ENCODE measurements around the gene ADGRD1.
"Not testable (repeated sequence)": the region's sequence is repeated elsewhere in the genome, so short reads cannot be mapped to it uniquely, and the experiment has no call there.

ADGRD1 gene

DNA sequence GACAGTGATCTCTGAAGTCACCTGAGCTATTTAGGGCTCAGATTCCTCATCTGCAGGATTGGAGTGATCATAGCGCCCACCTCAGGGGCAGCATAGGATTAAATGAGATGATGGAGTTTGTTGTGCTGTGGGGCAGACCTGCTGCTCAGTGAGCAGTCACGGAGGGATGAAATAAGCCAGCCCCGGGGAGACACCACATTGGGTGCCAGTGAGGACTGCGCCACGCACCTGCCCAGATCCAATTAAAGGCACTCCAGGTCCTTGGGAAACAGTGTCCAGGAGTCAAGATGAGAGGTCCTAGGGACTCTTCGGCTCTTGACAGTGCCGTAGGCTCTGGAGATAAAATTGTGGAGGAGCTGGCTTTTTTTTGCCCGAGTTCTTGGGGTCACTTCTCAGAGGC, 166.2 kb downstream of the ADGRD1 start:
- no peak for DNase-seq (ENCODE audit: low spot score)

DNA sequence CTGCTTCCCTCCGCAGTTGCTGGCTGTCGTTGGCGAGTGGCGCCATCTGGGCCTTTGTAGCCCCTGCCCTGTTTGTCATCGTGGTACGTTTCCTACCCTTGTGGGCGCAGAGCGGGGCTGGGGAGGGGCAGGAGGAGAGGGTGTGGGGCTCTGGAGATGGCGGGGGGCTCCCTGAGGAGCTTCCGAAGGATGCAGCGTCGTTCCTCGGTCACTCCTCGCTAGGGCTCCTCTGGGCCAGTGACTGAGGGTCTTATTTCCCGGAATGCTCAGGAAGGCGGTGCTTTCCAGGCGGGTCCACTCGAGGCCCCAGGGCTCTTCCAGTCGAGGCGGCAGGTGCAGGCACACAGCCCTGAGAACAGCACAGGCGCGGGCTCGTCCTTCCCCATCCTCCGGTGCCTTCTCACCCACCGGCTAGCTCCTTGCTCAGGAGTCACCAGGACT, 167.1 kb downstream of the ADGRD1 start:
- no peak for DNase-seq (ENCODE audit: low spot score)

DNA sequence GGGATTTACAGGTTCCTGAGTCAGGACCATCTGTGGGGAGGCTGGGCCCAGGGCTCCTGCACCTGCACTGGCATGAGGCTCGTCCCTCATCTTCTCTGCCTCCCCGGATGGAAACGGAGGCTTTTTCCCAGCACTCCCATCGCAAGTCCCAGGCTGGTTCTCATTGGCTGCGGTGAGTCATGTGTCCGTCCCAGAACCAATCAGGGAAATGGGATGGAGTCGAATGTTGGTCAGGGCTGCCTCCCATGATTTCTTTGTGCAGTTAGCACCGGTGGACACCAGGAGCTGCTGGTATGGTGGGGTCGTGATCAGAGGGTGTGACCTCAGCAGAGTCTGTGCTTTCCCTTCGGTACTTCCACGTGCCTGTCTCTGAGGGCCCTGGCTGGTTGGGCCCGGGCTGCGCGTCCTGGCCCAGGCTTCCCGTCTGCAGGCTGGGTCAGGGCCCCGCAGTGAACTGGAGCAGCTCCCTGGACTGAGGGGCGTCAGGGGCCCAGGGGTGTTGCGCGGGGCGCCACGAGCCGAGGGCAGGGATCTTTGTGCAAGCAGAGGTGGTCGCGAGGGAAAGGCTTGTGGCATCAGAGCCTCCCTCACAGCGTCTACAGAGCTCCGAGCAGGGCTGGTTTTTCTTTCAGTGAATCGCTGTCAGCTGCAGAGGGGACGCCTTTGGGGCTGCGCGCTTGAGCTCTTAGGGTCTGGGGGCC, 168.1 kb downstream of the ADGRD1 start:
- DNase-seq (ENCODE audit: low spot score), result no peak

DNA sequence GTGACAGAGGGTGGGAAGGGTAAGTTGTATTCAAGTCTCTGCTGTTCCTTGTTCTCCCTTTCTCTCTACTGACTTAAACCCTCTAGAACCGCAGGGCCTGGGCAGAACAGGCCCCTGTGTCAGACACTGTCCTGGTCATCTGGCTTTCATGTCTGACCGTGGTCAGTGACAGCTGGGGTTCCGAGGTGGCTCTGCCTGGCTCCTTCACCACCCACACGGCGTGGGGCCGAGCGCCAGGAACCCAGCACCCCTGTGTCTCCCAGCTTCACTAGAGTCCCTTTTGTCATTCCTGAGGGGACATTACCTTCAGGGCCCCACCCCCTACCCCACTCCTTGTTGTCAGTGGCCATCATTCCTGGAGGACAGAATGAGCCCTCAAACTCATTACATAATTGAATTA, 168.9 kb downstream of the ADGRD1 start:
- no peak for DNase-seq (ENCODE audit: low spot score)

DNA sequence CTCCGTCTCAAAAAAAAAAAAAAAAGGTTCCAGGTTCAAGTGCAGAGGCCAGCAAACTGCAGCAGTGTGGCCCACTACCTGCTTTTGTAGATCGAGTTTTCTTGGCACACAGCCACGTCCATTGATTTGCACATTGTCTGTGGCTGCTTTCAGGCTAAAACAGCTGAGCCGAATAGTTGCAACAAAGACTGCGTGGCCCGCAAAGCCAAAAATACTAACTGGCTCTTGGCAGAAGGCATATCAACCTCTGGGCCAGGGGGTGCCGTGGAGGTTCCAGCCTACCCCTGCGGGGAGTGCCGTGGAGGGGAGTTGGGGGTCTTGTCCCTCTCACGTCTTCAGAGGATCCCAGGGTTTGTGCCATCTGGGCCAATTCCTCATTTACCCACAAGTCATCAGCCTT, 170.1 kb downstream of the ADGRD1 start:
- DNase-seq (ENCODE audit: low spot score), result no peak

DNA sequence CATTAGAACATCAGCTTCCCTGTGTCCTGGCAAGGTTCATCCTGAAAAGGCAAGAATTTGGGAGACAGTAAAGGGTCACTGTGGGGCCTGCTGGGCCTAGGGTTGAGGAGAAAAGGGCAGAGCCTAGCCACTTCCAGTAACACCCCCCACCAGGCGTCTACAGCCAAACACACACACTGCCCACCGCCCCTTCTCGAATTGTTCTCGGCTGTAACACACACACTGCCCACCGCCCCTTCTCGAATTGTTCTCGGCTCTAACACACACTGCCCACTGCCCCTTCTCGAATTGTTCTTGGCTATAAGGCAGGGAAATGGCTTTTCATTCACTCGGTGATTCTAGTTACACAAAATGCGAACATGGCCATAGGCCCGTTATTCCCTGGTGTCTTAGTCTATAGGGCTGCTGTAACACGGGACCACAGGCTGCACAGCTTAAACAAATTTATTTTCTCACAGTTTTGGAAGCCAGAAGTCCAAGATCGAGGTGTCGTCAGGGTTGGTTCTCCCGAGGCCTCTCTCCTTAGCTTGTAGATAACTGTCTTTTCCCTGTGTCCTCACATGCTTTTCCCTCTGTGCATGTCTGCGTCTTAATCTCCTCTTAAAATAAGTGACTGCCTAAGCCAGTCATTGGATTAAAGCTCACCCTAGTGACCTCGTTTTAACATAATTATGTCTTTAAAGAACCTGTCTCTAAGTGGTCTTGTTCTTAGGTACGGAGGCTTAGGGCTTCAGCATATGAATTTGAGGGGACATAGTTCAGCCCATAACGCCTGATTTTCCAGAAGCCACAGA, 171.0 kb downstream of the ADGRD1 start:
- DNase-seq (ENCODE audit: low spot score), result no peak

GRCh38 chr12:131126662-131127173, 173.0 kb downstream of the ADGRD1 start:
- DNase-seq (ENCODE audit: low spot score), result no peak

DNA sequence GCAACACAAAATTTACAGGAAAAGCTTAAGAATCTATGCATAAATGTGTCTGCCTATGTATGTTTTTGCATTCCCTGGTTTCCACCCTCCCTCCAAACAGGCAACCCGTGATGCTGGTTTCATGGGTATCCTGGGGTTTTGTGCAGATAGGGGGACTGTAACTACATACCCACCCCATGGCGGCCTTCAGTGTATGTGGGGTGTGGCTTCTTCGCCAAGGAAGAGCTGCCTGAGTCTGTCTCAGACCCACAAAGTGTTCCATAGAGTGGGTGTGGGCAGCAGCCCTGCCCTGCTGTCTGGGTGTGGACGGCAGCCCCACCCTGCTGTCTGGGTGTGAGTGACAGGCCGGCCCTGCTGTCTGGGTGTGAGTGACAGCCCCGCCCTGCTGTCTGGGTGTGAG, 174.8 kb downstream of the ADGRD1 start:
- DNase-seq (ENCODE audit: low spot score), result no peak

DNA sequence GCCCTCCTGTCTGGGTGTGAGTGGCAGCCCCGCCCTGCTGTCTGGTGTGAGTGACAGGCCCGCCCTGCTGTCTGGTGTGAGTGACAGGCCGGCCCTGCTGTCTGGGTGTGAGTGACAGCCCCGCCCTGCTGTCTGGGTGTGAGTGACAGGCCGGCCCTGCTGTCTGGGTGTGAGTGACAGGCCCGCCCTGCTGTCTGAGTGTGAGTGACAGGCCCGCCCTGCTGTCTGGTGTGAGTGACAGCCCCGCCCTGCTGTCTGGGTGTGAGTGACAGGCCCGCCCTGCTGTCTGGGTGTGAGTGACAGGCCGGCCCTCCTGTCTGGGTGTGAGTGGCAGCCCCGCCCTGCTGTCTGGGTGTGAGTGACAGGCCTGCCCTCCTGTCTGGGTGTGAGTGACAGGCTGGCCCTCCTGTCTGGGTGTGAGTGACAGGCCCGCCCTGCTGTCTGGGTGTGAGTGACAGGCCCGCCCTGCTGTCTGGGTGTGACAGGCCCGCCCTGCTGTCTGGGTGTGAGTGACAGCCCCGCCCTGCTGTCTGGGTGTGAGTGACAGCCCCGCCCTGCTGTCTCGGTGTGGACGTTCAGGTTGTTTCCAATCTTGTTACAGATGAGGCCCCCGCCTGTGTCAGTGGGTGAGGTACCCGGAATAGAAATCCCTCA, 175.4 kb downstream of the ADGRD1 start:
- not testable (repeated sequence) for DNase-seq (ENCODE audit: low spot score)

GRCh38 chr12:131129839-131130238, 176.1 kb downstream of the ADGRD1 start:
- no peak for DNase-seq (ENCODE audit: low spot score)

DNA sequence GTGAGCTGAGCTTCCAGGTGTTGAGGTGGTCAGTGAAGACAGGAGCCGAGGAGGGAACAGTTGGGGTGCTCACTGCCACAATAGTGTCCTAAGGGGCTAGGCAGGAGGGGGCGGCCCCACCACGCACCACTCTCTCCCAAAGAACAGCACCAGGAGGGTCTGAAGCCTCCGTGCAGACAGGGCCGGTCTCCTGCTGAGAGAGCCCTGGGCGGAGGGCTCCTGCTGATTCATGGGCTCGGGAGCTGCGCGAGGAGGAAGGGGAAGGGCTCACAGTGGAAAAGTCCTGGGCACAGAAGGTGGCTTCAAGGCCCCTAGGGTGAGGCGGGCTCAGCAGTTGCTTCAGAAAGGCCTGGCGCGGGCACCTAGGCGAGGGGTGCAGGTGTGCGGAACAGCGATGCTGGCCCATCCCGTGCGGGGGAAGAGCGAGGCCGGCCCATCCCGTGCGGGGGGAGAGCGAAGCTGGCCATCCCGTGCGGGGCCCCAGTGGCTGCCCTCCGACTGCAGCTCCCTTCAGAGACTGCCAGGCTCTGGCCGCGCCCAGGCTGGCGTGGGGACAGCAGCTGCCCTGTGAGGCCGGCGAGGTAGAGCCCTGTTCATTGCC, 176.7 kb downstream of the ADGRD1 start:
- no peak for DNase-seq (ENCODE audit: low spot score)

- DNase-seq (ENCODE audit: low spot score), result no peak
Measured at GRCh38 chr12:131131077-131131807, 177.5 kb downstream of the ADGRD1 start.

GRCh38 chr12:131131808-131132117, 178.1 kb downstream of the ADGRD1 start:
- DNase-seq (ENCODE audit: low spot score), result no peak

GRCh38 chr12:131132118-131132892, 178.6 kb downstream of the ADGRD1 start:
- DNase-seq (ENCODE audit: low spot score), result peak; percentile 88

GRCh38 chr12:131133015-131133905, 179.6 kb downstream of the ADGRD1 start:
- no peak for DNase-seq (ENCODE audit: low spot score)

GRCh38 chr12:131133994-131134393, 180.3 kb downstream of the ADGRD1 start:
- DNase-seq (ENCODE audit: low spot score), result no peak

GRCh38 chr12:131134523-131135310, 181.0 kb downstream of the ADGRD1 start:
- DNase-seq (ENCODE audit: low spot score), result no peak

DNA sequence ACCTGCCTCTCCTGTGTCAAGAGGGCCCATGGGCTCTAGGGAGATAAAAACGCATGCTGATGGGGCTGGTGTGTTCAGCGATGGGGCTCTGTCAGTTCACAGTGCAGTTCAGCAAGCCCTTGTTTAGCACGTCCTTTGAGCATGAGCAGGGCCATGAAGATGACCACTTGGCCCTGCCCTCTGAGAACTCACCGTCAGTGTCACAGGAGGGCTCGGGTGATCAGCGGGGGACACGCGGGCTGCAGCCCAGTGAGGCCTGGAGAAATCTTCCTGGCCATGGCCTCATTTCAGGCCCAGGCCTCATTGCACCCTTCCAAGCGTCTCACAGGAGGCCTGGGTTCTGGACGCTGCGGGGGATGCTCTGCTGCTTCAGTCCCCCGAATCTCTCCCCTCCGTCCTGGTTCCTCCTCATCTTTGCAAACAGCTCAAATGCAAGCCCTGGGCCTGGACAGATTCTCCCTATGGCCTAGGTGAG, 181.6 kb downstream of the ADGRD1 start:
- no peak for DNase-seq (ENCODE audit: low spot score)

Measured in iPS-NIHi11 (cell line).